ENCODE results near the gene SHISA9.

DNA sequence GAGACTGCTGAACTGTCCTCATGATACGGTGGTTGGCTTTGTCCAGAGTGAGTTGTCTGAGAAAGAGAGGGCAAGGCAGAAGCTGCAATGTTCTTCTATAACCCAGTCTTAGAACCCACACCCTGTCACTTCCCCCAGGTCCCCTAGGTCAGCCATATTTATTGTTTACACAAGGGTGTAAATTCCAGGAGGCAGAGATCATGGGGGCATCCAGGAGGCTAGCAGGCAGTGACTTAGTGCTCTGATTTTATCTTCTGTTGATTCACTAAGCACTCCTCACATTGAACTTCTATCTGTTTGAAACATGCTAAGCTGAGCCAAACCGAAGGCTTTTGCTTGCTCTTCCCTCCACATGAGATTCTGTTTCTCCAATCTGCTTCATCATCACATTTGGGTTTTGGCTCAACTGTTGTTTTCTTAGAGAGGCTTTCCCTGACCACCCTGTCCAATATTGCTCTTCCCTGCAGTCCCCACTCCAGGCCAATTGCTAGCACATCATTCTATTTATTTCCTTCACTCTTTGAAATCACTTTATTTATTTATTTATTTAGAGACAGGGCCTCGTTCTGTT, 34.3 kb upstream of the SHISA9 start:
- TF ChIP-seq EZH2phosphoT487 (IDR thresholded peaks at IDR 0.05; ENCODE audit: borderline replicate concordance, low read length): no peak
- TF ChIP-seq, protein P1, sequence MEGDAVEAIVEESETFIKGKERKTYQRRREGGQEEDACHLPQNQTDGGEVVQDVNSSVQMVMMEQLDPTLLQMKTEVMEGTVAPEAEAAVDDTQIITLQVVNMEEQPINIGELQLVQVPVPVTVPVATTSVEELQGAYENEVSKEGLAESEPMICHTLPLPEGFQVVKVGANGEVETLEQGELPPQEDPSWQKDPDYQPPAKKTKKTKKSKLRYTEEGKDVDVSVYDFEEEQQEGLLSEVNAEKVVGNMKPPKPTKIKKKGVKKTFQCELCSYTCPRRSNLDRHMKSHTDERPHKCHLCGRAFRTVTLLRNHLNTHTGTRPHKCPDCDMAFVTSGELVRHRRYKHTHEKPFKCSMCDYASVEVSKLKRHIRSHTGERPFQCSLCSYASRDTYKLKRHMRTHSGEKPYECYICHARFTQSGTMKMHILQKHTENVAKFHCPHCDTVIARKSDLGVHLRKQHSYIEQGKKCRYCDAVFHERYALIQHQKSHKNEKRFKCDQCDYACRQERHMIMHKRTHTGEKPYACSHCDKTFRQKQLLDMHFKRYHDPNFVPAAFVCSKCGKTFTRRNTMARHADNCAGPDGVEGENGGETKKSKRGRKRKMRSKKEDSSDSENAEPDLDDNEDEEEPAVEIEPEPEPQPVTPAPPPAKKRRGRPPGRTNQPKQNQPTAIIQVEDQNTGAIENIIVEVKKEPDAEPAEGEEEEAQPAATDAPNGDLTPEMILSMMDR (conservative IDR thresholded peaks at IDR 0.05; ENCODE audit: low read depth, low read length): no peak
